Panc1 (cell line): ENCODE results near the gene GPC1. TPM values are rescaled to one million over a fixed set of nuclear protein-coding genes. Genes with fewer than 3 reads are reported as not detected.

ENCODE experiments used
- ATAC-seq: fragments of 200-7000 bp; cut with Tn5 transposase; 2 replicates; pipeline ENCODE4 v1.9.1; 2020; ENCODE audit warnings: mild to moderate bottlenecking, moderate library complexity
- BruUV-seq: library from RNA; stranded (reverse); fragments of 400-500 nt; replicated peaks from 2 replicates; lab custom pipeline; 2021; lab: Mats Ljungman, UMichigan
- CTCF ChIA-PET: fragments of 300-600 bp; sonication (Branson Sonifier 250); formaldehyde crosslinking; loops from one replicate; lab custom pipeline; 2022; ENCODE audit warnings: antibody characterized with exemption; lab: Charles Lee
- POLR2A ChIA-PET: fragments of 300-600 bp; sonication (Branson Sonifier 250); formaldehyde crosslinking; loops from one replicate; lab custom pipeline; 2022; ENCODE audit warnings: antibody characterized with exemption; lab: Charles Lee
- DNase-seq: peaks from one replicate; pipeline ENCODE4 v3.0.0-alpha.2; 2010; ENCODE audit warnings: low read depth, low spot score
- H3K27ac ChIP-seq: 2 replicates; pipeline ENCODE4 v1.5.1; 2011; ENCODE audit warnings: mild to moderate bottlenecking, low read length, inconsistent platforms
- H3K27me3 ChIP-seq: fragments of 200-500 bp; sonication (Bioruptor generic); 2 replicates; pipeline ENCODE4 v1.6.0; 2014; ENCODE audit warnings: low read length, inconsistent platforms; ENCODE audit not compliant: control insufficient read depth, insufficient read depth
- H3K36me3 ChIP-seq: fragments of 200-500 bp; sonication (Bioruptor generic); 2 replicates; pipeline ENCODE4 v1.5.1; 2014; ENCODE audit warnings: inconsistent platforms, mild to moderate bottlenecking, low read length, moderate library complexity; ENCODE audit not compliant: control insufficient read depth, insufficient read depth
- H3K4me1 ChIP-seq: 2 replicates; pipeline ENCODE4 v1.5.1; 2011; ENCODE audit warnings: inconsistent platforms, mild to moderate bottlenecking, low read length, moderate library complexity; ENCODE audit not compliant: control insufficient read depth, insufficient read depth
- H3K4me3 ChIP-seq, 2 experiments: 2 replicates each; pipeline ENCODE4 v1.5.1; 2011 to 2012; ENCODE audit warnings: low read depth in 2 of 2, low read length in 2 of 2, mild to moderate bottlenecking in 2 of 2, inconsistent platforms in 1 of 2, moderate library complexity in 1 of 2
- H3K9me3 ChIP-seq: fragments of 200-500 bp; sonication (Bioruptor generic); 2 replicates; pipeline ENCODE4 v1.5.1; 2014; ENCODE audit warnings: low read depth, mild to moderate bottlenecking, inconsistent platforms, low read length, moderate library complexity; ENCODE audit not compliant: control insufficient read depth, insufficient read depth
- CTCF ChIP-seq: fragments of 450-650 bp; IDR thresholded peaks from 2 replicates; pipeline ENCODE4 v1.5.1; 2017; ENCODE audit warnings: mild to moderate bottlenecking
- POLR2AphosphoS5 ChIP-seq: IDR thresholded peaks from 2 replicates; pipeline ENCODE4 v1.6.1; 2012; ENCODE audit warnings: mild to moderate bottlenecking, low read depth, low read length, moderate library complexity
- REST ChIP-seq, 2 experiments: IDR thresholded peaks; 2 replicates each; pipeline ENCODE4 v1.6.1; 2011 to 2012; ENCODE audit warnings: low read depth in 2 of 2, control low read depth in 1 of 2, low read length in 1 of 2, mild to moderate bottlenecking in 1 of 2, moderate library complexity in 1 of 2; ENCODE audit not compliant: insufficient read depth in 1 of 2
- SIN3A ChIP-seq: IDR thresholded peaks from 2 replicates; pipeline ENCODE4 v1.6.1; 2012; ENCODE audit warnings: low read depth, mild to moderate bottlenecking, low read length, moderate library complexity, borderline replicate concordance; ENCODE audit not compliant: insufficient read depth
- TCF7L2 ChIP-seq: IDR thresholded peaks from 2 replicates; pipeline ENCODE4 v1.6.1; 2011; ENCODE audit warnings: mild to moderate bottlenecking, low read depth, low read length, inconsistent platforms
- in situ Hi-C: cut with HindIII; loops from 2 replicates; pipeline ENCODE4 v1.10.0; 2016; ENCODE audit warnings: low sequenced_read_pairs, low pct_unique_long_range_greater_than_20kb
- intact Hi-C: fragments of 100-400 bp; cut with micrococcal nuclease; formaldehyde crosslinking; loops from one replicate; pipeline ENCODE4 v1.10.0; 2022; ENCODE audit not compliant: unreplicated experiment
- total RNA-seq: library from RNA; stranded (reverse); gene quantifications from one replicate; pipeline ENCODE4 v1.2.1, GENCODE V29; 2021; ENCODE audit not compliant: unreplicated experiment

GPC1 gene
- total RNA-seq, 1 experiment from 2014 or later = 88.7 TPM

DNA sequence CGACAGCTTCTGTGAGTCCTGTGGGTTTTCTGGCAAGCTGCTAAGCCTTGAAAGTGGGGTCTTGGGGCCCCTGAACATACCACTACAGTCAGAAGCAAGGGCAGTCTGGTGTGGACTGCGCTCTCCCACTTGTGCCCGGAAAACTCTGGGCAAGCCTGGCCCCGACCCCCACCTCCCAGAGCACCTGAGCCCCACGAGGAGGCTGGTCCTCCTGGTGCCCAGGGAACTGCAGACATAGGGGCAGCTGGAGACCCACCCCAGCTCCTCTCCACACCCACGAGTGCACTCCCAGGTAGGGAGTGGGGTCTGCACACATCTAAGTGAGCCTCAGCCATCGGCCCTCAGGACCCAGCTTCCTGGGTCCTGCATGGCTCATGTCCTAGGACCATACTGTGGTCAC is 16.2 kb upstream of the GPC1 start:
- intact Hi-C loops (no loop called here), in situ Hi-C loops (no loop called here)
- DNase-seq (no peak), ATAC-seq (no peak)
- Histone ChIP-seq H3K27me3 (no peaks in the 10 kb centered on the region; the same call in 1 of the 2 replicates), H3K4me3 (no peak overlapping the region), H3K4me1 (no peaks in the 10 kb centered on the region), H3K9me3 (no peaks in the 10 kb centered on the region; the same call in 1 of the 2 replicates), H3K27ac (no peak overlapping the region), H3K36me3 (no peaks in the 10 kb centered on the region)
- ChIA-PET POLR2A (no interaction called here), CTCF (no interaction called here)
- TF ChIP-seq POLR2AphosphoS5 = no peak
- TF ChIP-seq SIN3A = no peak
- no TSS peak for BruUV-seq

GRCh38 chr2:240419723-240420122 is 15.7 kb upstream of the GPC1 start:
- Histone ChIP-seq H3K9me3 (no peaks in the 10 kb centered on the region; the same call in 1 of the 2 replicates), H3K36me3 (no peaks in the 10 kb centered on the region), H3K27ac (no peak overlapping the region), H3K27me3 (no peaks in the 10 kb centered on the region; the same call in 1 of the 2 replicates), H3K4me3 (no peak overlapping the region), H3K4me1 (no peaks in the 10 kb centered on the region)
- BruUV-seq = no TSS peak
- ChIA-PET POLR2A (no interaction called here), CTCF (no interaction called here)
- in situ Hi-C loops = no loop called here
- DNase-seq (no peak), ATAC-seq (no peak)
- intact Hi-C loops = no loop called here
- no peak for TF ChIP-seq POLR2AphosphoS5

DNA sequence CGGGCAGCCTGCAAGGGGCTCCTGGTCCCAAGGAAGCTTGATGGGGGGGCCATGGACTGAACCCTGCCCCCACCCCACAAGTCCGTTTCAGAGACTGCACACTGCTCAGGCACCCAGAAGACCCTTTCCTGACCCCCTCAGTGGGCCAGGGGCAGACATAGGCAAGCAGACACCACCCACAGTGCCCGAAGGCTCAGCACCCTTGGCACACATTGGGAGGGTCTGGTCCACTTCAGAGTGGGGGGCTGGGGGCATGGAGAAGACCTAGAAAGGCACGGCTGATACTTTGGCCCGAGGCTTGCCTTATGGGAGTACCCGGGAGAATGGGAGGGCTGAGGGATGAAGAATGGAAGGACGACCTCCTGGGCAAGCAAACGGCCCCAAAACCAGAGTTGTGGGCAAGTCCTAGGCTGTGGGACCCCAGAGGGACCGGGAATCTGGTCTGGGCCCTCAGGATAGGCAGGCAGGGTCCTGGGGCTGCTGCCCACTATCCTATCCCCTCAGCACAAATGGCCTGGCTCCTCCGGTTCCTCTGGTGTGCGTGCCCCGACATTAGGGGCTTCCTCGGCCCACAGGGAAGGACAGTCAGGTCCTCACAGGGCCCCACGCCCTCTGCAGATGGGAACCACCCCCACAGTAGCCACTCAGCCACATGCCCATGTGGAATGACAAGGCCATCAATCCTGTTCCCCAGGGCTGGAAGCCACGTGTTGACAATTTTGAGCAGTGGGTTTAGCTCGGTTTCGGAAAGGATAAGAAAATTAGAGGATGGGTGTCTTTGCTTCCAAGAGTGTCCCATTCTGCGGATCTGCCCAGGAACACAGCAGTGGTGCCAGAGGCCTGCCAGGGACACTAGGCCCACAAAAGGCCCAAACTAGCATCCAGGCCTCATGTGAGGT is 15.0 kb upstream of the GPC1 start:
- intact Hi-C loops = no loop called here
- no peaks in the 10 kb centered on the region for H3K4me1 ChIP-seq
- ChIA-PET CTCF (no interaction called here), POLR2A (no interaction called here)
- in situ Hi-C loops = no loop called here
- no peak for ATAC-seq
- H3K9me3 ChIP-seq = no peaks in the 10 kb centered on the region; the same call in 1 of the 2 replicates
- H3K36me3 ChIP-seq = no peaks in the 10 kb centered on the region
- DNase-seq = no peak
- BruUV-seq = no TSS peak
- TF ChIP-seq CTCF (no peak), TCF7L2 (no peak), POLR2AphosphoS5 (no peak), REST (IDR thresholded peaks at IDR 0.05; ENCODE audit: insufficient read depth in 1 of 2, low read depth in 2 of 2, low read length in 1 of 2) (no peak), SIN3A (no peak)
- H3K4me3 ChIP-seq = no peak overlapping the region
- no peaks in the 10 kb centered on the region for H3K27me3 ChIP-seq
- no peak overlapping the region for H3K27ac ChIP-seq
